Duodenal mucosa (tissue), 2 donors: ENCODE results near the gene BCL6.
A peak's percentile ranks its signal among the peaks of the same experiment; 100 is the strongest.

Experiments
- H3K27ac ChIP-seq: one replicate; pipeline ENCODE4 v1.7.0; 2013; ENCODE audit warnings: low read depth, low read length
- H3K27me3 ChIP-seq, 2 donors: one replicate each; pipeline ENCODE4 v1.7.0; 2013; ENCODE audit warnings: low read length in 2 of 2, control low read depth in 1 of 2; ENCODE audit not compliant: insufficient read depth in 2 of 2, control insufficient read depth in 1 of 2
- H3K36me3 ChIP-seq, 2 donors: one replicate each; pipeline ENCODE4 v1.7.0; 2013; ENCODE audit warnings: low read length in 2 of 2, control low read depth in 1 of 2; ENCODE audit not compliant: insufficient read depth in 2 of 2, control insufficient read depth in 1 of 2
- H3K4me1 ChIP-seq, 2 donors: one replicate each; pipeline ENCODE4 v1.7.0; 2013; ENCODE audit warnings: low read length in 2 of 2, control low read depth in 1 of 2; ENCODE audit not compliant: insufficient read depth in 2 of 2, control insufficient read depth in 1 of 2
- H3K4me3 ChIP-seq, 2 donors: one replicate each; pipeline ENCODE4 v1.7.0; 2013; ENCODE audit warnings: low read length in 2 of 2, low read depth in 1 of 2
- H3K9ac ChIP-seq, 2 donors: one replicate each; pipeline ENCODE4 v1.7.0; 2013; ENCODE audit warnings: low read length in 2 of 2, low read depth in 1 of 2
- H3K9me3 ChIP-seq, 2 donors: one replicate each; pipeline ENCODE4 v1.7.0; 2013; ENCODE audit warnings: low read length in 2 of 2, control low read depth in 1 of 2; ENCODE audit not compliant: control insufficient read depth in 1 of 2

BCL6 gene

GRCh38 chr3:187745201-187746058 is at the start of gene BCL6:
BCL6 (minus strand) TSS chr3:187745468; CDS start chr3:187733693, 11,775 bp downstream.
- Histone ChIP-seq H3K9me3 (no peaks in the 10 kb centered on the region), H3K27ac (peak within 1 kb of the TSS; percentile 99), H3K36me3 (no peaks in the 10 kb centered on the region), H3K9ac (peak within 1 kb of the TSS; percentile 78 to 97), H3K27me3 (no peaks in the 10 kb centered on the region), H3K4me3 (peak within 1 kb of the TSS; percentile 70 to 93), H3K4me1 (peaks cover 36 to 39% of the 10 kb centered on the region in 2 donors)

GRCh38 chr3:187794731-187795130 is 49.5 kb upstream of the BCL6 start:
- no peaks in the 10 kb centered on the region for H3K27me3 ChIP-seq
- no peak overlapping the region for H3K27ac ChIP-seq
- H3K36me3 ChIP-seq, result no peaks in the 10 kb centered on the region
- no peak overlapping the region for H3K9ac ChIP-seq
- no peaks in the 10 kb centered on the region for H3K9me3 ChIP-seq
- peaks cover 0 to 18% of the 10 kb centered on the region in 2 donors for H3K4me1 ChIP-seq
- H3K4me3 ChIP-seq, result no peak overlapping the region

- Histone ChIP-seq H3K27ac (no peak overlapping the region), H3K9ac (no peak overlapping the region), H3K4me3 (no peak overlapping the region), H3K36me3 (no peaks in the 10 kb centered on the region), H3K4me1 (peaks cover 0 to 14% of the 10 kb centered on the region in 2 donors), H3K27me3 (no peaks in the 10 kb centered on the region), H3K9me3 (no peaks in the 10 kb centered on the region)
Observed at GRCh38 chr3:187793618-187794017, 48.4 kb upstream of the BCL6 start.

- Histone ChIP-seq H3K9me3 (no peaks in the 10 kb centered on the region), H3K27me3 (no peaks in the 10 kb centered on the region), H3K4me1 (peaks cover 0 to 14% of the 10 kb centered on the region in 2 donors), H3K36me3 (no peaks in the 10 kb centered on the region), H3K9ac (no peak overlapping the region), H3K27ac (no peak overlapping the region), H3K4me3 (no peak overlapping the region)
Observed at GRCh38 chr3:187792521-187792920, 47.3 kb upstream of the BCL6 start.

- Histone ChIP-seq H3K27ac (no peak overlapping the region), H3K36me3 (no peaks in the 10 kb centered on the region)
Observed at GRCh38 chr3:187789872-187790271, 44.6 kb upstream of the BCL6 start.

GRCh38 chr3:187788984-187789857 is 44.0 kb upstream of the BCL6 start:
- H3K4me3 ChIP-seq, result no peak overlapping the region
- peaks cover 0 to 6% of the 10 kb centered on the region in 2 donors for H3K4me1 ChIP-seq
- H3K27ac ChIP-seq, result no peak overlapping the region
- H3K36me3 ChIP-seq, result no peaks in the 10 kb centered on the region
- H3K9me3 ChIP-seq, result no peaks in the 10 kb centered on the region
- no peak overlapping the region for H3K9ac ChIP-seq
- no peaks in the 10 kb centered on the region for H3K27me3 ChIP-seq

More at GRCh38 chr3:187789872-187790271, 44.6 kb upstream of the BCL6 start:
- Histone ChIP-seq H3K4me1 (peaks cover 0 to 6% of the 10 kb centered on the region in 2 donors), H3K27me3 (no peaks in the 10 kb centered on the region), H3K4me3 (no peak overlapping the region), H3K9ac (no peak overlapping the region), H3K9me3 (no peaks in the 10 kb centered on the region)

GRCh38 chr3:187783098-187783497 is 37.8 kb upstream of the BCL6 start:
- Histone ChIP-seq H3K36me3 (no peaks in the 10 kb centered on the region), H3K9me3 (no peaks in the 10 kb centered on the region), H3K27me3 (no peaks in the 10 kb centered on the region), H3K27ac (no peak overlapping the region), H3K9ac (no peak overlapping the region), H3K4me3 (no peak overlapping the region), H3K4me1 (no peaks in the 10 kb centered on the region)

GRCh38 chr3:187782006-187782405 is 36.7 kb upstream of the BCL6 start:
- Histone ChIP-seq H3K27me3 (no peaks in the 10 kb centered on the region), H3K9me3 (no peaks in the 10 kb centered on the region), H3K4me1 (no peaks in the 10 kb centered on the region), H3K9ac (no peak overlapping the region), H3K4me3 (no peak overlapping the region), H3K36me3 (no peaks in the 10 kb centered on the region), H3K27ac (no peak overlapping the region)

GRCh38 chr3:187781001-187781400 is 35.7 kb upstream of the BCL6 start:
- H3K27ac ChIP-seq, result no peak overlapping the region
- no peaks in the 10 kb centered on the region for H3K9me3 ChIP-seq
- H3K4me3 ChIP-seq, result no peak overlapping the region
- no peak overlapping the region for H3K9ac ChIP-seq
- no peaks in the 10 kb centered on the region for H3K36me3 ChIP-seq
- no peaks in the 10 kb centered on the region for H3K4me1 ChIP-seq
- H3K27me3 ChIP-seq, result no peaks in the 10 kb centered on the region

GRCh38 chr3:187778726-187779125 is 33.5 kb upstream of the BCL6 start:
- no peaks in the 10 kb centered on the region for H3K4me1 ChIP-seq
- H3K9me3 ChIP-seq, result no peaks in the 10 kb centered on the region
- H3K27ac ChIP-seq, result no peak overlapping the region
- H3K4me3 ChIP-seq, result no peak overlapping the region
- no peaks in the 10 kb centered on the region for H3K36me3 ChIP-seq
- H3K27me3 ChIP-seq, result no peaks in the 10 kb centered on the region
- H3K9ac ChIP-seq, result no peak overlapping the region
